Measurements from ENCODE around the gene UCK1.

UCK1 gene

GRCh38 chr9:131574730-131575640 is 43.9 kb upstream of the UCK1 start:
- Histone ChIP-seq H3K79me2 (ENCODE audit: insufficient read depth, low read length) (no peaks in the 10 kb centered on the region), H3K9ac (ENCODE audit: low read length) (no peak overlapping the region), H3K36me3 (ENCODE audit: insufficient read depth, low read length) (peaks cover 95% of the 10 kb centered on the region), H3K4me2 (ENCODE audit: low read length) (no peak overlapping the region), H3K27me3 (ENCODE audit: insufficient read depth, low read length) (no peaks in the 10 kb centered on the region), H3F3A (ENCODE audit: insufficient read depth, low read length) (no peaks in the 10 kb centered on the region), H3K9me2 (ENCODE audit: low read depth, low read length) (no peaks in the 10 kb centered on the region), H3K9me3 (ENCODE audit: low read length) (no peaks in the 10 kb centered on the region), H4K20me1 (ENCODE audit: insufficient read depth, low read length) (no peaks in the 10 kb centered on the region), H2AFZ (ENCODE audit: low read length) (no peak overlapping the region), H3K4me1 (ENCODE audit: insufficient read depth, low read length, severe bottlenecking) (peaks cover 7% of the 10 kb centered on the region), H3K4me3 (ENCODE audit: low read depth, low read length, poor library complexity, severe bottlenecking) (no peak overlapping the region), H3K27ac (ENCODE audit: low read depth, low read length, poor library complexity, severe bottlenecking) (no peak overlapping the region)
- no peak for TF ChIP-seq CTCF (IDR thresholded peaks at IDR 0.05; ENCODE audit: low read length)

GRCh38 chr9:131567910-131568309 is 36.8 kb upstream of the UCK1 start:
- Histone ChIP-seq H3K4me2 (ENCODE audit: low read length) (no peak overlapping the region), H3K9ac (ENCODE audit: low read length) (no peak overlapping the region), H3K4me3 (ENCODE audit: low read depth, low read length, poor library complexity, severe bottlenecking) (no peak overlapping the region), H3F3A (ENCODE audit: insufficient read depth, low read length) (no peaks in the 10 kb centered on the region), H3K9me2 (ENCODE audit: low read depth, low read length) (no peaks in the 10 kb centered on the region), H3K27me3 (ENCODE audit: insufficient read depth, low read length) (no peaks in the 10 kb centered on the region), H3K9me3 (ENCODE audit: low read length) (no peaks in the 10 kb centered on the region), H3K4me1 (ENCODE audit: insufficient read depth, low read length, severe bottlenecking) (no peaks in the 10 kb centered on the region), H3K79me2 (ENCODE audit: insufficient read depth, low read length) (no peaks in the 10 kb centered on the region), H3K36me3 (ENCODE audit: insufficient read depth, low read length) (peaks cover 49% of the 10 kb centered on the region), H2AFZ (ENCODE audit: low read length) (no peak overlapping the region), H3K27ac (ENCODE audit: low read depth, low read length, poor library complexity, severe bottlenecking) (no peak overlapping the region), H4K20me1 (ENCODE audit: insufficient read depth, low read length) (no peaks in the 10 kb centered on the region)
- TF ChIP-seq EZH2 (IDR thresholded peaks at IDR 0.05; ENCODE audit: borderline replicate concordance, low read length) (no peak), CTCF (IDR thresholded peaks at IDR 0.05; ENCODE audit: low read length) (no peak)

GRCh38 chr9:131566158-131566557 is 35.1 kb upstream of the UCK1 start:
- no peak overlapping the region for H2AFZ ChIP-seq (ENCODE audit: low read length)
- H3K27ac ChIP-seq (ENCODE audit: low read depth, low read length, poor library complexity, severe bottlenecking), result no peak overlapping the region
- H3K4me2 ChIP-seq (ENCODE audit: low read length), result no peak overlapping the region

More at GRCh38 chr9:131566158-131566557, 35.1 kb upstream of the UCK1 start:
- H3K9me3 ChIP-seq (ENCODE audit: low read length), result no peaks in the 10 kb centered on the region
- no peaks in the 10 kb centered on the region for H3K27me3 ChIP-seq (ENCODE audit: insufficient read depth, low read length)
- H3K9me2 ChIP-seq (ENCODE audit: low read depth, low read length), result no peaks in the 10 kb centered on the region
- TF ChIP-seq EZH2 (IDR thresholded peaks at IDR 0.05; ENCODE audit: borderline replicate concordance, low read length) (no peak), CTCF (IDR thresholded peaks at IDR 0.05; ENCODE audit: low read length) (no peak)
- no peak overlapping the region for H3K4me3 ChIP-seq (ENCODE audit: low read depth, low read length, poor library complexity, severe bottlenecking)
- no peaks in the 10 kb centered on the region for H4K20me1 ChIP-seq (ENCODE audit: insufficient read depth, low read length)
- H3K36me3 ChIP-seq (ENCODE audit: insufficient read depth, low read length), result peaks cover 33% of the 10 kb centered on the region
- H3K4me1 ChIP-seq (ENCODE audit: insufficient read depth, low read length, severe bottlenecking), result no peaks in the 10 kb centered on the region
- H3K9ac ChIP-seq (ENCODE audit: low read length), result no peak overlapping the region
- H3K79me2 ChIP-seq (ENCODE audit: insufficient read depth, low read length), result no peaks in the 10 kb centered on the region
- no peaks in the 10 kb centered on the region for H3F3A ChIP-seq (ENCODE audit: insufficient read depth, low read length)
